Ectodermal cell (in vitro differentiated cells): ENCODE data around the gene KDR. TPM values are rescaled to one million over a fixed set of nuclear protein-coding genes. Genes with fewer than 3 reads are reported as not detected.

Experiments
- H3K27ac ChIP-seq: 2 replicates; pipeline ENCODE4 v1.7.0; 2013; ENCODE audit warnings: mild to moderate bottlenecking, low read depth, low read length; ENCODE audit not compliant: insufficient read depth, poor library complexity, severe bottlenecking
- H3K27me3 ChIP-seq: 2 replicates; pipeline ENCODE4 v1.7.0; 2013; ENCODE audit warnings: mild to moderate bottlenecking, low read length; ENCODE audit not compliant: insufficient read depth, control insufficient read depth, poor library complexity, severe bottlenecking
- H3K36me3 ChIP-seq: one replicate; pipeline ENCODE4 v1.7.0; 2013; ENCODE audit warnings: low read length; ENCODE audit not compliant: control insufficient read depth, insufficient read depth
- H3K4me1 ChIP-seq: one replicate; pipeline ENCODE4 v1.7.0; 2013; ENCODE audit warnings: low read length; ENCODE audit not compliant: control insufficient read depth, insufficient read depth
- H3K4me3 ChIP-seq: 2 replicates; pipeline ENCODE4 v1.7.0; 2013; ENCODE audit warnings: low read depth, low read length, control low read depth; ENCODE audit not compliant: insufficient read depth
- H3K9me3 ChIP-seq: 2 replicates; pipeline ENCODE4 v1.7.0; 2013; ENCODE audit warnings: mild to moderate bottlenecking, low read length, moderate library complexity; ENCODE audit not compliant: control insufficient read depth
- WGBS, 2 experiments: methylation state at CpG; one replicate each; pipeline ENCODE4 v1.1.7; 2013; ENCODE audit warnings: missing lambda C conversion rate in 2 of 2; 5-methylcytosine and 5-hydroxymethylcytosine counted together
- polyA plus RNA-seq, 4 experiments: library from polyadenylated mRNA; stranded (reverse); fragments of 50-300 nt; gene quantifications; one replicate each; pipeline ENCODE4 v1.2.3, GENCODE V29; 2013

KDR gene
- 18.2 TPM for polyA plus RNA-seq (2013, experiment 1 of 4)
- 17.3 TPM for polyA plus RNA-seq (2013, experiment 2 of 4)
- 10.4 TPM for polyA plus RNA-seq (2013, experiment 3 of 4)
- 9.7 TPM for polyA plus RNA-seq (2013, experiment 4 of 4)

- Histone ChIP-seq H3K4me3 (peak within 1 kb of the TSS; percentile 69), H3K36me3 (no peaks in the 10 kb centered on the region), H3K27ac (no peak within 1 kb of the TSS), H3K4me1 (no peaks in the 10 kb centered on the region), H3K27me3 (peaks cover 35% of the 10 kb centered on the region), H3K9me3 (no peaks in the 10 kb centered on the region)
- 0% methylated on average over 57 of the region's 57 CpGs for WGBS, 2 experiments
Observed at GRCh38 chr4:55125087-55125721, at the start of gene KDR. TSS of gene KDR (minus strand) at chr4:55125595. CDS start at chr4:55125293, 302 bp downstream.

- no peak overlapping the region for H3K27ac ChIP-seq
- no peaks in the 10 kb centered on the region for H3K4me1 ChIP-seq
- H3K4me3 ChIP-seq, result no peak overlapping the region
- WGBS, 2 experiments, result 86% methylated on average over 1 of the region's 1 CpG; no CpG with 5 or more reads in 1 of the 2 experiments
- H3K27me3 ChIP-seq, result no peaks in the 10 kb centered on the region
- no peaks in the 10 kb centered on the region for H3K9me3 ChIP-seq
- no peaks in the 10 kb centered on the region for H3K36me3 ChIP-seq
Observed at GRCh38 chr4:55173580-55173979, 48.2 kb upstream of the KDR start.

- 79 to 88% methylated on average over 4 of the region's 4 CpGs for WGBS, 2 experiments
- Histone ChIP-seq H3K36me3 (no peaks in the 10 kb centered on the region), H3K4me3 (no peak overlapping the region), H3K4me1 (no peaks in the 10 kb centered on the region), H3K27ac (no peak overlapping the region), H3K9me3 (no peaks in the 10 kb centered on the region), H3K27me3 (no peaks in the 10 kb centered on the region)
Observed at GRCh38 chr4:55172694-55173287, 47.4 kb upstream of the KDR start.

GRCh38 chr4:55170462-55170861, 45.1 kb upstream of the KDR start:
- no peak overlapping the region for H3K4me3 ChIP-seq
- no peaks in the 10 kb centered on the region for H3K9me3 ChIP-seq
- 76 to 80% methylated on average over 6 of the region's 6 CpGs for WGBS, 2 experiments
- H3K4me1 ChIP-seq, result no peaks in the 10 kb centered on the region
- H3K27me3 ChIP-seq, result no peaks in the 10 kb centered on the region
- H3K36me3 ChIP-seq, result no peaks in the 10 kb centered on the region
- no peak overlapping the region for H3K27ac ChIP-seq

- 30 to 32% methylated on average over 11 to 12 of the region's 12 CpGs for WGBS, 2 experiments
- no peak overlapping the region for H3K27ac ChIP-seq
- no peaks in the 10 kb centered on the region for H3K27me3 ChIP-seq
- H3K4me1 ChIP-seq, result no peaks in the 10 kb centered on the region
- H3K36me3 ChIP-seq, result no peaks in the 10 kb centered on the region
- no peak overlapping the region for H3K4me3 ChIP-seq
- H3K9me3 ChIP-seq, result no peaks in the 10 kb centered on the region
Observed at GRCh38 chr4:55169352-55169961, 44.1 kb upstream of the KDR start.

- H3K27me3 ChIP-seq, result no peaks in the 10 kb centered on the region
- 89 to 100% methylated on average over 1 of the region's 1 CpG for WGBS, 2 experiments
- no peaks in the 10 kb centered on the region for H3K36me3 ChIP-seq
- H3K4me3 ChIP-seq, result no peak overlapping the region
- H3K9me3 ChIP-seq, result no peaks in the 10 kb centered on the region
- no peaks in the 10 kb centered on the region for H3K4me1 ChIP-seq
- no peak overlapping the region for H3K27ac ChIP-seq
Observed at GRCh38 chr4:55162396-55162795, 37.0 kb upstream of the KDR start.

GRCh38 chr4:55161739-55162138, 36.3 kb upstream of the KDR start:
- Histone ChIP-seq H3K27me3 (no peaks in the 10 kb centered on the region), H3K4me1 (no peaks in the 10 kb centered on the region), H3K4me3 (no peak overlapping the region), H3K27ac (no peak overlapping the region), H3K36me3 (no peaks in the 10 kb centered on the region), H3K9me3 (no peaks in the 10 kb centered on the region)
- 92 to 95% methylated on average over 6 of the region's 6 CpGs for WGBS, 2 experiments

GRCh38 chr4:55159851-55160250, 34.5 kb upstream of the KDR start:
- 93 to 95% methylated on average over 2 of the region's 2 CpGs for WGBS, 2 experiments
- Histone ChIP-seq H3K27ac (no peak overlapping the region), H3K36me3 (no peaks in the 10 kb centered on the region), H3K4me1 (no peaks in the 10 kb centered on the region), H3K27me3 (no peaks in the 10 kb centered on the region), H3K9me3 (no peaks in the 10 kb centered on the region), H3K4me3 (no peak overlapping the region)

- no peak overlapping the region for H3K27ac ChIP-seq
- WGBS, 2 experiments, result 65 to 66% methylated on average over 3 of the region's 3 CpGs
- no peaks in the 10 kb centered on the region for H3K4me1 ChIP-seq
- no peaks in the 10 kb centered on the region for H3K36me3 ChIP-seq
- no peak overlapping the region for H3K4me3 ChIP-seq
- H3K9me3 ChIP-seq, result no peaks in the 10 kb centered on the region
- no peaks in the 10 kb centered on the region for H3K27me3 ChIP-seq
Observed at GRCh38 chr4:55158957-55159356, 33.6 kb upstream of the KDR start.

- Histone ChIP-seq H3K4me1 (no peaks in the 10 kb centered on the region), H3K9me3 (no peaks in the 10 kb centered on the region), H3K27me3 (no peaks in the 10 kb centered on the region), H3K4me3 (no peak overlapping the region), H3K27ac (no peak overlapping the region), H3K36me3 (no peaks in the 10 kb centered on the region)
- 93 to 95% methylated on average over 45 of the region's 45 CpGs for WGBS, 2 experiments
Observed at GRCh38 chr4:55157559-55158277, 32.3 kb upstream of the KDR start.
